Measurements from ENCODE around the gene PRKAA1.

The PRKAA1 gene

GRCh38 chr5:40778133-40778532, 20.0 kb downstream of the PRKAA1 start:
- Histone ChIP-seq H3K36me3 (ENCODE audit: low read length) (peaks cover 16% of the 10 kb centered on the region), H3K27ac (ENCODE audit: low read depth, low read length) (no peak overlapping the region), H2AFZ (ENCODE audit: low read depth, low read length, severe bottlenecking) (no peak overlapping the region), H3K9ac (ENCODE audit: low read length) (no peak overlapping the region), H3K9me3 (ENCODE audit: insufficient read depth, low read length) (no peaks in the 10 kb centered on the region), H3K9me2 (replicated peaks; ENCODE audit: insufficient read depth, low read length) (no peaks in the 10 kb centered on the region), H3K27me3 (ENCODE audit: low read length) (no peaks in the 10 kb centered on the region), H3K4me3 (ENCODE audit: insufficient read depth, low read length, poor library complexity, severe bottlenecking) (no peak overlapping the region), H3F3A (ENCODE audit: insufficient read depth) (0 out of 2 replicates have a peak, but pooled peaks cover 3% of the 10 kb centered on the region), H3K4me2 (ENCODE audit: low read depth, low read length, poor library complexity, severe bottlenecking) (no peak overlapping the region), H4K20me1 (ENCODE audit: low read depth, low read length) (peaks cover 10% of the 10 kb centered on the region), H3K79me2 (ENCODE audit: insufficient read depth, low read length) (peaks cover 51% of the 10 kb centered on the region)
- TF ChIP-seq CTCF (IDR thresholded peaks at IDR 0.05; ENCODE audit: insufficient read depth, low read length, poor library complexity, severe bottlenecking) (no peak), EZH2phosphoT487 (conservative IDR thresholded peaks at IDR 0.05; ENCODE audit: low read length) (no peak)

- no peak overlapping the region for H3K9ac ChIP-seq (ENCODE audit: low read length)
- H3K79me2 ChIP-seq (ENCODE audit: insufficient read depth, low read length) = peaks cover 36% of the 10 kb centered on the region
- H3K9me3 ChIP-seq (ENCODE audit: insufficient read depth, low read length) = no peaks in the 10 kb centered on the region
- H4K20me1 ChIP-seq (ENCODE audit: low read depth, low read length) = no peaks in the 10 kb centered on the region
- H3K27me3 ChIP-seq (ENCODE audit: low read length) = no peaks in the 10 kb centered on the region
- H3K36me3 ChIP-seq (ENCODE audit: low read length) = peaks cover 25% of the 10 kb centered on the region
- H2AFZ ChIP-seq (ENCODE audit: low read depth, low read length, severe bottlenecking) = no peak overlapping the region
- 0 out of 2 replicates have a peak, but pooled peaks cover 3% of the 10 kb centered on the region for H3F3A ChIP-seq (ENCODE audit: insufficient read depth)
- no peak overlapping the region for H3K4me3 ChIP-seq (ENCODE audit: insufficient read depth, low read length, poor library complexity, severe bottlenecking)
- H3K4me2 ChIP-seq (ENCODE audit: low read depth, low read length, poor library complexity, severe bottlenecking) = no peak overlapping the region
- TF ChIP-seq EZH2phosphoT487 (conservative IDR thresholded peaks at IDR 0.05; ENCODE audit: low read length) (no peak), CTCF (IDR thresholded peaks at IDR 0.05; ENCODE audit: insufficient read depth, low read length, poor library complexity, severe bottlenecking) (no peak)
- H3K27ac ChIP-seq (ENCODE audit: low read depth, low read length) = no peak overlapping the region
- H3K9me2 ChIP-seq (replicated peaks; ENCODE audit: insufficient read depth, low read length) = no peaks in the 10 kb centered on the region
Measured at GRCh38 chr5:40776658-40776977, 21.6 kb downstream of the PRKAA1 start.

GRCh38 chr5:40775846-40776657, 22.1 kb downstream of the PRKAA1 start:
- Histone ChIP-seq H3K79me2 (ENCODE audit: insufficient read depth, low read length) (peaks cover 30% of the 10 kb centered on the region), H3K4me2 (ENCODE audit: low read depth, low read length, poor library complexity, severe bottlenecking) (no peak overlapping the region), H3K9me2 (replicated peaks; ENCODE audit: insufficient read depth, low read length) (no peaks in the 10 kb centered on the region), H3K27ac (ENCODE audit: low read depth, low read length) (no peak overlapping the region), H3K36me3 (ENCODE audit: low read length) (peaks cover 28% of the 10 kb centered on the region), H3K27me3 (ENCODE audit: low read length) (no peaks in the 10 kb centered on the region), H3K4me3 (ENCODE audit: insufficient read depth, low read length, poor library complexity, severe bottlenecking) (no peak overlapping the region), H3K9me3 (ENCODE audit: insufficient read depth, low read length) (no peaks in the 10 kb centered on the region), H4K20me1 (ENCODE audit: low read depth, low read length) (no peaks in the 10 kb centered on the region), H2AFZ (ENCODE audit: low read depth, low read length, severe bottlenecking) (no peak overlapping the region), H3K9ac (ENCODE audit: low read length) (no peak overlapping the region), H3F3A (ENCODE audit: insufficient read depth) (0 out of 2 replicates have a peak, but pooled peaks cover 3% of the 10 kb centered on the region)
- TF ChIP-seq EZH2phosphoT487 (conservative IDR thresholded peaks at IDR 0.05; ENCODE audit: low read length) (no peak), CTCF (IDR thresholded peaks at IDR 0.05; ENCODE audit: insufficient read depth, low read length, poor library complexity, severe bottlenecking) (no peak)

All from SU-DHL-6 (cell line).